ENCODE data around the gene CNNM3.

CNNM3 gene

GRCh38 chr2:96810783-96811192, 5.3 kb upstream of the CNNM3 start:
- peaks cover 5% of the 10 kb centered on the region for H3K4me1 ChIP-seq (ENCODE audit: control insufficient read depth, insufficient read depth, low read length)
- no peaks in the 10 kb centered on the region for H3K9me3 ChIP-seq (ENCODE audit: control insufficient read depth, insufficient read depth, low read length)
- H3K27me3 ChIP-seq (ENCODE audit: control insufficient read depth, insufficient read depth, low read length): no peaks in the 10 kb centered on the region
- H3K9ac ChIP-seq (ENCODE audit: low read depth, low read length): no peak overlapping the region
- H3K4me3 ChIP-seq (ENCODE audit: low read depth, low read length): no peak overlapping the region
- H3K36me3 ChIP-seq (ENCODE audit: control insufficient read depth, insufficient read depth, low read length): peaks cover 7% of the 10 kb centered on the region

DNA sequence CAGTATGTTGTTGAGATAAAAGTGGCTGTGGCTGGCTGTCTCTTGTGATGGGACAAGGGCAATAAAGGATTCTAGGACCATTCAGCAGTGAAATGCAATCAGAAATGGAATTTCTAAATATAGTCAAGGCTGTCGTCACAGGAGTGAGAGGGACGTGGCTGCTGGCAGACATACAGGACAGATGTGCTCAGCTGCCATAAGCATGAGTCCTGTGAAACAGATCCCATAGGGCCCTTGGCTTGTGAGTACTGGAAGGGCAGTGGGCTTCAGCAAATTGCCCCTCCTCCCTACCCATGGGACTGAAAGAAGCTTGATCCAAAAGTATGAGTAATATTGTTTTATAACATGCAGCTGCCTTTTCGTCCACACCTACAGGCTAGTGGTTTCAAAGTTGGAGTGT, 4.2 kb upstream of the CNNM3 start:
- Histone ChIP-seq H3K36me3 (ENCODE audit: control insufficient read depth, insufficient read depth, low read length) (peaks cover 7% of the 10 kb centered on the region), H3K4me3 (ENCODE audit: low read depth, low read length) (no peak overlapping the region), H3K4me1 (ENCODE audit: control insufficient read depth, insufficient read depth, low read length) (peaks cover 5% of the 10 kb centered on the region)

GRCh38 chr2:96813656-96814055, 2.4 kb upstream of the CNNM3 start:
- Histone ChIP-seq H3K27me3 (ENCODE audit: control insufficient read depth, insufficient read depth, low read length) (no peaks in the 10 kb centered on the region), H3K36me3 (ENCODE audit: control insufficient read depth, insufficient read depth, low read length) (peaks cover 4% of the 10 kb centered on the region), H3K9ac (ENCODE audit: low read depth, low read length) (no peak overlapping the region), H3K4me3 (ENCODE audit: low read depth, low read length) (no peak overlapping the region), H3K9me3 (ENCODE audit: control insufficient read depth, insufficient read depth, low read length) (no peaks in the 10 kb centered on the region), H3K4me1 (ENCODE audit: control insufficient read depth, insufficient read depth, low read length) (peaks cover 5% of the 10 kb centered on the region)

More for the DNA sequence above, 4.2 kb upstream of the CNNM3 start:
- Histone ChIP-seq H3K9me3 (ENCODE audit: control insufficient read depth, insufficient read depth, low read length) (no peaks in the 10 kb centered on the region), H3K9ac (ENCODE audit: low read depth, low read length) (no peak overlapping the region), H3K27me3 (ENCODE audit: control insufficient read depth, insufficient read depth, low read length) (no peaks in the 10 kb centered on the region)

GRCh38 chr2:96815326-96816126, 542 bp upstream of the CNNM3 start:
- peak overlapping the region; percentile 70 for H3K9ac ChIP-seq (ENCODE audit: low read depth, low read length)

GRCh38 chr2:96816836-96817702, 1.0 kb downstream of the CNNM3 start:
- peak overlapping the region; percentile 41 for H3K9ac ChIP-seq (ENCODE audit: low read depth, low read length)
- peaks cover 12% of the 10 kb centered on the region for H3K4me1 ChIP-seq (ENCODE audit: control insufficient read depth, insufficient read depth, low read length)

More at GRCh38 chr2:96815326-96816126, 542 bp upstream of the CNNM3 start:
- Histone ChIP-seq H3K4me1 (ENCODE audit: control insufficient read depth, insufficient read depth, low read length) (peaks cover 12% of the 10 kb centered on the region), H3K4me3 (ENCODE audit: low read depth, low read length) (peak overlapping the region; percentile 75), H3K36me3 (ENCODE audit: control insufficient read depth, insufficient read depth, low read length) (peaks cover 4% of the 10 kb centered on the region), H3K27me3 (ENCODE audit: control insufficient read depth, insufficient read depth, low read length) (no peaks in the 10 kb centered on the region), H3K9me3 (ENCODE audit: control insufficient read depth, insufficient read depth, low read length) (no peaks in the 10 kb centered on the region)

DNA sequence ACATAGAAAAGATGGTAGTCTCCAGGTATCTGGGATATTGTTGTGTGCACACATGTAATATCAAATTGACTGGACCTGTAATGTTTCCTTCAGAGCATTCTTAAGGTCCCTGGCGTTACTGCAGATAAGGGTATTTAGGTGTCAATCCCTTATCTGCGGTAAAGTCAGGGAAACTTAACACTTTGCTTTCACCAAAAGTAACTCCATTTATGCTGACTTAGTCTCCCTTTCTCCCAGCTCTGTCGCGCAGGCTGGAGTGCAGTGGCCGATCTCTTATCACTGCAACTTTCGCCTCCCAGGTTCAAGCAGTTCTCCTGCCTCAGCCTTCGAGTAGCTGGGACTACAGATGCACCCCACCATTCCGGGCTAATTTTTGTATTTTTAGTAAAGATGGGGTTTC, 1.8 kb downstream of the CNNM3 start:
- no peak overlapping the region for H3K4me3 ChIP-seq (ENCODE audit: low read depth, low read length)
- H3K9me3 ChIP-seq (ENCODE audit: control insufficient read depth, insufficient read depth, low read length): no peaks in the 10 kb centered on the region
- H3K27me3 ChIP-seq (ENCODE audit: control insufficient read depth, insufficient read depth, low read length): no peaks in the 10 kb centered on the region
- H3K4me1 ChIP-seq (ENCODE audit: control insufficient read depth, insufficient read depth, low read length): peaks cover 12% of the 10 kb centered on the region
- peaks cover 7% of the 10 kb centered on the region for H3K36me3 ChIP-seq (ENCODE audit: control insufficient read depth, insufficient read depth, low read length)
- no peak overlapping the region for H3K9ac ChIP-seq (ENCODE audit: low read depth, low read length)

More at GRCh38 chr2:96816836-96817702, 1.0 kb downstream of the CNNM3 start:
- H3K36me3 ChIP-seq (ENCODE audit: control insufficient read depth, insufficient read depth, low read length): peaks cover 7% of the 10 kb centered on the region
- peak overlapping the region; percentile 91 for H3K4me3 ChIP-seq (ENCODE audit: low read depth, low read length)
- no peaks in the 10 kb centered on the region for H3K9me3 ChIP-seq (ENCODE audit: control insufficient read depth, insufficient read depth, low read length)
- no peaks in the 10 kb centered on the region for H3K27me3 ChIP-seq (ENCODE audit: control insufficient read depth, insufficient read depth, low read length)

DNA sequence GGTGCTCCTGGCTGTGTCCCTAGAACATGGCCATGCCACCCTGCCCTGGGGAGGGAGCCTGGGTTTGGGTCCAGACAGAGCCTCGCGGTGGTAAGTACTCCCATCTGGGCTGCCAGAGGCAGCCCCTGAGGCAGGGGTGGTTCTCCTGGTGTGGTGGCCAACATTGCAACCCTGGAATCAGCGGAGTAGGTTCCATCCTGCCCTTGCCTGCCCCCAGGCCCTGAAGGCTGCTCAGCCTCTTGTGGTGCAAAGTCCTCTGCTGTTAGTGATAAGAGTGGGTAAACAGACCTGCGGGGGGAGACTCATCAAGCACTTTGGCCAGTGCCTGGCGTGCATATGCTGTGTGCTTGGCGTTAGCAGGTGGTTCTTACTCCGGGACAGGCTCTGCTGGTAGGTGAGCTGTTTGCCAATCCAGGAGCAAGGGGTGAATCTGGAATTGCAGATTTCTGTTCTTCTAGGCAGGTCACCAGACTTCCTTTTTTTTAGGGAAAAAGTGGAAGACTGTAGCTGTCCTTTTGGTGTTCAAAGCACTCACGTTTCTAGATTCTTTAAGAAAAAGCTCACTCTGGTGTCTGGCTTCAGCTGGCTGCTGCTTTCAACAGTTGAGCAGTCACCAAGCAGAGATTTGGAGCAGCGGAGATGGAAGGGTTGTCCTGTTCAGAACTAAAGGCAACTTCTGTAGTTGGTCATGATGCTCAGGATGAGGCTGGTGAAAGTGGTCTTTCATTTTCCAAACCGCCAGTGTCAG, 3.2 kb downstream of the CNNM3 start:
- no peak overlapping the region for H3K4me3 ChIP-seq (ENCODE audit: low read depth, low read length)
- H3K4me1 ChIP-seq (ENCODE audit: control insufficient read depth, insufficient read depth, low read length): peaks cover 12% of the 10 kb centered on the region
- H3K9ac ChIP-seq (ENCODE audit: low read depth, low read length): peak overlapping the region; percentile 13
- H3K27me3 ChIP-seq (ENCODE audit: control insufficient read depth, insufficient read depth, low read length): no peaks in the 10 kb centered on the region
- no peaks in the 10 kb centered on the region for H3K9me3 ChIP-seq (ENCODE audit: control insufficient read depth, insufficient read depth, low read length)
- peaks cover 7% of the 10 kb centered on the region for H3K36me3 ChIP-seq (ENCODE audit: control insufficient read depth, insufficient read depth, low read length)

DNA sequence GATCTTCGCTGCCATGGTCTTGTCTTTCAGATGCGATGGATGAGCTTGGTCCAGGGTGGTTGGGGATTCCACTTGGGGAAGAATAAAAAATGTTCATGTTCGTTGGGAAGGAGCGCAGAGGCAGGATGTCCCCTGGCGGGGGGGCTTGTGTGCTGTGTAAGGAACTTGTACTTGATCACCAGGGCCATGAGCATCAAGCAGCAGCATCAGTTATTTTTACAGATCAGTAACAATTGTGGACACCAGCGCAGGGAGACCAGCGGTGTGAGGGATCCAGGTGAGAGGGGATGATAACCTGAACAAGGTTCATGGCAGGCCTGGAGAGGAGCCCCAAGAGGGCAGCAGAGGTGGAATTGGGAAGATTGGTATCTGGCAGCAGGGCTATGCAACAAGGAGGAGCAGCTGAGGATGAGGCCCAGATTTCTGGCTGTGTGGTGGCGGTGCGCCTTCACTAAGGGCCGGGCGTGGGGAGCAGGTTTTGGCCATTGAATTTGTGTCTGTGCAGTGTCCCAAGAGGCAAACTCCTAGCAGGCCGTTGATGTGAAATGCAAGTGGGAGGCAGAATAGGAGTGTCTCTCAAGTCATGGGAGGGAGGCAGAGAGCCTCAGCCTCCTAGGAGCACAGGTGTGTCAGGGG, 3.9 kb downstream of the CNNM3 start:
- peaks cover 8% of the 10 kb centered on the region for H3K36me3 ChIP-seq (ENCODE audit: control insufficient read depth, insufficient read depth, low read length)
- H3K4me3 ChIP-seq (ENCODE audit: low read depth, low read length): no peak overlapping the region
- no peak overlapping the region for H3K9ac ChIP-seq (ENCODE audit: low read depth, low read length)
- H3K9me3 ChIP-seq (ENCODE audit: control insufficient read depth, insufficient read depth, low read length): no peaks in the 10 kb centered on the region
- H3K27me3 ChIP-seq (ENCODE audit: control insufficient read depth, insufficient read depth, low read length): no peaks in the 10 kb centered on the region
- H3K4me1 ChIP-seq (ENCODE audit: control insufficient read depth, insufficient read depth, low read length): peaks cover 10% of the 10 kb centered on the region

DNA sequence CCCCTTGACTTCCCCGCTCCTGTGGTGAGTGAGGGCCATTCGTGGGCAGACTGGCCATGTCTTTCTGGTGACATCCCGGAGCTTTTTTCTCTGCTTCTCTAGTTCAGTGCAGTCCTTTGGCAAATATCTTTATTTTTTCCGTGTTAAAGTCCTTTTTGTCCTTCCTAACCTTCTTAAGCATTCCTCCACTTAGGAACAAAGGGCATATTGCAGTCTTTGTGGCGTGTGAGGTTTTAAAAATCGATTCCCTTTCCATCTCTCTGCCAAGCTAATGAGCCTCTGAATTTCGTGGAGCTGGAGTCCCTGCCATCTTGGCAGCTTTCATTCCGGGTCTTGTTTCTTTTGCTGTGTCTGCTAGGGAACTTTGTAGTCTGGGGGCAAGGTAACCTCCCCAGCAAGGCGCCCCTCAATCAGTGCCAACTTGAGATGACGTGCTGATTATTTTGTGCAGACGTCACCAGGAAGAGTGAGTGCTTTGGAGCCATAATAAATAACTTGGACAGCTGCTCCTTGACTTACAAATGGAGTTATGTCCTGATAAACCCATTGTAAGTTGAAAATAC, 5.1 kb downstream of the CNNM3 start:
- Histone ChIP-seq H3K4me1 (ENCODE audit: control insufficient read depth, insufficient read depth, low read length) (peaks cover 7% of the 10 kb centered on the region), H3K9me3 (ENCODE audit: control insufficient read depth, insufficient read depth, low read length) (no peaks in the 10 kb centered on the region), H3K36me3 (ENCODE audit: control insufficient read depth, insufficient read depth, low read length) (peaks cover 18% of the 10 kb centered on the region)

DNA sequence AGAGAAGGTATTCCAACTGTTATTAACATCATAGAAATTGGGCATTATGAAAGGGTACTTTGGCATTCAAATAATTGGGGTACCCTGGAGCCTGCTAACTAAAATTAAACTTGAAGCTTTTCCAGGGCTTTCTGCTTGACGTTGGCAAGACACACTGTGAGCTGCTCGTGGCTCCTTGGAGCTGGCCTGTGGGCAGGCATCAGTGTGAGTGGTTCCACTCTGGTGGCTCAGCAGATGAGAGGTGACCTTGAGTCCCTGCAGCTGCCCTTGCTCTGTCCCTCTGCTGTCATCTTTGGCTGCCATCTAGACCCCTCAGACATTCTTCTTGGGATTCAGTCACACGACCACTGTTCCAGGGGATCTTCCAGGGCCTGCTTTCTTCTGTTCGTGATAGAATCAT, 6.7 kb downstream of the CNNM3 start:
- no peaks in the 10 kb centered on the region for H3K27me3 ChIP-seq (ENCODE audit: control insufficient read depth, insufficient read depth, low read length)
- H3K4me1 ChIP-seq (ENCODE audit: control insufficient read depth, insufficient read depth, low read length): peaks cover 7% of the 10 kb centered on the region
- H3K9ac ChIP-seq (ENCODE audit: low read depth, low read length): no peak overlapping the region
- H3K36me3 ChIP-seq (ENCODE audit: control insufficient read depth, insufficient read depth, low read length): peaks cover 30% of the 10 kb centered on the region
- H3K9me3 ChIP-seq (ENCODE audit: control insufficient read depth, insufficient read depth, low read length): no peaks in the 10 kb centered on the region
- no peak overlapping the region for H3K4me3 ChIP-seq (ENCODE audit: low read depth, low read length)

More for the DNA sequence above, 5.1 kb downstream of the CNNM3 start:
- no peaks in the 10 kb centered on the region for H3K27me3 ChIP-seq (ENCODE audit: control insufficient read depth, insufficient read depth, low read length)
- H3K4me3 ChIP-seq (ENCODE audit: low read depth, low read length): no peak overlapping the region
- no peak overlapping the region for H3K9ac ChIP-seq (ENCODE audit: low read depth, low read length)

- Histone ChIP-seq H3K4me1 (ENCODE audit: control insufficient read depth, insufficient read depth, low read length) (peaks cover 7% of the 10 kb centered on the region), H3K27me3 (ENCODE audit: control insufficient read depth, insufficient read depth, low read length) (no peaks in the 10 kb centered on the region), H3K9me3 (ENCODE audit: control insufficient read depth, insufficient read depth, low read length) (no peaks in the 10 kb centered on the region), H3K36me3 (ENCODE audit: control insufficient read depth, insufficient read depth, low read length) (peaks cover 34% of the 10 kb centered on the region), H3K9ac (ENCODE audit: low read depth, low read length) (no peak overlapping the region), H3K4me3 (ENCODE audit: low read depth, low read length) (no peak overlapping the region)
These were observed 7.1 kb downstream of the CNNM3 start for GRCh38 chr2:96823198-96823597.

Measured in iPS-15b (cell line).